ENCODE measurements around the gene MOV10L1.

DNA sequence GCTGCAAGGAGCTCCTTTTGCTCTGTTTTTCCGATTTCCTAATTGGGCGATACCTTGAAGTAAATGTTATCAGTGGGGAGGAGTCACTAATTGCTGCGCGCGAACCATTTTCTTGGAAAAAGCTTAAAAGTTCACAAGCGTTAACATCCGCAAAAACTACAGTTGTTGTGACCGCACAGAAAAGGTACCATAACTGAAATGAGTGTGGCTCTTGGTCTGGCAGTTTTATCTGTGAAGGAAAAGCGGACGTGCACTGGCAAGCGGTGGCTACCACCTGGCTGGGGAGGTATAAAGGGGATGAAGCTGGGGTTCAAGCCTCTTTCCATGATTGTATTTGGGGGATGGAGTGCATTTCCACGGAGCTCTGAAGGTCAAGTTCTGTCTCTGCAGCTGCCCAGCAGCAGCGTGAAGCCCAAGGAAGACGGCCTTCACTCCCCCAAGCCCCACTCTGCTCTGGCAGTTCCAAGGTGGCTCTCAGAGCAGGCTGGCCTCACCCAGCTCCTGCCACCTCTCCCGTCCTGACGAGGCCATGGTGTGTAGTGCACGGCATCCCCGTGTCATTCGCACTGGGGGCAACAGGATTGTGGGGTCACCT lies 27.5 kb downstream of the MOV10L1 start:
- TF ChIP-seq EP300 (IDR thresholded peaks at IDR 0.05; ENCODE audit: borderline replicate concordance) (no peak), TAF1 (IDR thresholded peaks at IDR 0.05; ENCODE audit: low read depth) (no peak), TEAD4 (IDR thresholded peaks at IDR 0.05) (no peak), YY1 (IDR thresholded peaks at IDR 0.05; ENCODE audit: low read depth) (no peak), RAD21 (IDR thresholded peaks at IDR 0.05; ENCODE audit: low read depth) (no peak), NFIC (IDR thresholded peaks at IDR 0.05) (no peak), CREB1 (IDR thresholded peaks at IDR 0.05; ENCODE audit: low read depth) (no peak), CEBPB (IDR thresholded peaks at IDR 0.05) (no peak)
- TF ChIP-seq, protein P1, sequence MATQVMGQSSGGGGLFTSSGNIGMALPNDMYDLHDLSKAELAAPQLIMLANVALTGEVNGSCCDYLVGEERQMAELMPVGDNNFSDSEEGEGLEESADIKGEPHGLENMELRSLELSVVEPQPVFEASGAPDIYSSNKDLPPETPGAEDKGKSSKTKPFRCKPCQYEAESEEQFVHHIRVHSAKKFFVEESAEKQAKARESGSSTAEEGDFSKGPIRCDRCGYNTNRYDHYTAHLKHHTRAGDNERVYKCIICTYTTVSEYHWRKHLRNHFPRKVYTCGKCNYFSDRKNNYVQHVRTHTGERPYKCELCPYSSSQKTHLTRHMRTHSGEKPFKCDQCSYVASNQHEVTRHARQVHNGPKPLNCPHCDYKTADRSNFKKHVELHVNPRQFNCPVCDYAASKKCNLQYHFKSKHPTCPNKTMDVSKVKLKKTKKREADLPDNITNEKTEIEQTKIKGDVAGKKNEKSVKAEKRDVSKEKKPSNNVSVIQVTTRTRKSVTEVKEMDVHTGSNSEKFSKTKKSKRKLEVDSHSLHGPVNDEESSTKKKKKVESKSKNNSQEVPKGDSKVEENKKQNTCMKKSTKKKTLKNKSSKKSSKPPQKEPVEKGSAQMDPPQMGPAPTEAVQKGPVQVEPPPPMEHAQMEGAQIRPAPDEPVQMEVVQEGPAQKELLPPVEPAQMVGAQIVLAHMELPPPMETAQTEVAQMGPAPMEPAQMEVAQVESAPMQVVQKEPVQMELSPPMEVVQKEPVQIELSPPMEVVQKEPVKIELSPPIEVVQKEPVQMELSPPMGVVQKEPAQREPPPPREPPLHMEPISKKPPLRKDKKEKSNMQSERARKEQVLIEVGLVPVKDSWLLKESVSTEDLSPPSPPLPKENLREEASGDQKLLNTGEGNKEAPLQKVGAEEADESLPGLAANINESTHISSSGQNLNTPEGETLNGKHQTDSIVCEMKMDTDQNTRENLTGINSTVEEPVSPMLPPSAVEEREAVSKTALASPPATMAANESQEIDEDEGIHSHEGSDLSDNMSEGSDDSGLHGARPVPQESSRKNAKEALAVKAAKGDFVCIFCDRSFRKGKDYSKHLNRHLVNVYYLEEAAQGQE (IDR thresholded peaks at IDR 0.05; ENCODE audit: low read depth) = no peak
